Lower leg skin (tissue), 3 donors: ENCODE data around the gene SETSIP.

Experiments
- CTCF ChIP-seq, 3 donors: fragments of 450-650 bp; IDR thresholded peaks; one replicate each; pipeline ENCODE4 v1.5.1; 2016; ENCODE audit warnings: antibody characterized with exemption in 3 of 3, mild to moderate bottlenecking in 3 of 3, moderate library complexity in 2 of 3
- POLR2A ChIP-seq, 2 donors: fragments of 450-650 bp; IDR thresholded peaks; one replicate each; pipeline ENCODE4 v1.6.1; 2016 to 2017; ENCODE audit warnings: antibody characterized with exemption in 2 of 2, mild to moderate bottlenecking in 1 of 2, moderate library complexity in 1 of 2

GRCh38 chr1:92095874-92096273 lies 20.7 kb upstream of the SETSIP start:
- TF ChIP-seq POLR2A (IDR thresholded peaks at IDR 0.05), result no peak
- TF ChIP-seq CTCF (IDR thresholded peaks at IDR 0.05), result no peak
